BLaER1 (cell line): ENCODE measurements around the gene KIF26B.
"Not testable (repeated sequence)": the region's sequence is repeated elsewhere in the genome, so short reads cannot be mapped to it uniquely, and the experiment has no call there.

Source experiments
- H3K27ac ChIP-seq: shearing (Covaris generic); formaldehyde crosslinking; 2 replicates; pipeline ENCODE4 v1.8.1; 2022
- H3K27me3 ChIP-seq: shearing (Covaris generic); formaldehyde crosslinking; 2 replicates; pipeline ENCODE4 v1.8.1; 2022
- H3K36me3 ChIP-seq: shearing (Covaris generic); formaldehyde crosslinking; 2 replicates; pipeline ENCODE4 v1.8.1; 2022
- H3K4me1 ChIP-seq: shearing (Covaris generic); formaldehyde crosslinking; 2 replicates; pipeline ENCODE4 v1.8.1; 2022
- H3K4me2 ChIP-seq: shearing (Covaris generic); formaldehyde crosslinking; 2 replicates; pipeline ENCODE4 v1.8.1; 2022
- H3K4me3 ChIP-seq: shearing (Covaris generic); formaldehyde crosslinking; 2 replicates; pipeline ENCODE4 v1.8.1; 2022
- H3K9ac ChIP-seq: shearing (Covaris generic); formaldehyde crosslinking; 2 replicates; pipeline ENCODE4 v1.8.1; 2022
- H3K9me3 ChIP-seq: shearing (Covaris generic); formaldehyde crosslinking; 2 replicates; pipeline ENCODE4 v1.8.1; 2022
- H4K20me1 ChIP-seq: shearing (Covaris generic); formaldehyde crosslinking; 2 replicates; pipeline ENCODE4 v1.8.1; 2022
- Cebpa-rat ChIP-seq: shearing (Covaris generic); IDR thresholded peaks from 2 replicates; pipeline ENCODE4 v1.8.1; 2022

KIF26B gene

DNA sequence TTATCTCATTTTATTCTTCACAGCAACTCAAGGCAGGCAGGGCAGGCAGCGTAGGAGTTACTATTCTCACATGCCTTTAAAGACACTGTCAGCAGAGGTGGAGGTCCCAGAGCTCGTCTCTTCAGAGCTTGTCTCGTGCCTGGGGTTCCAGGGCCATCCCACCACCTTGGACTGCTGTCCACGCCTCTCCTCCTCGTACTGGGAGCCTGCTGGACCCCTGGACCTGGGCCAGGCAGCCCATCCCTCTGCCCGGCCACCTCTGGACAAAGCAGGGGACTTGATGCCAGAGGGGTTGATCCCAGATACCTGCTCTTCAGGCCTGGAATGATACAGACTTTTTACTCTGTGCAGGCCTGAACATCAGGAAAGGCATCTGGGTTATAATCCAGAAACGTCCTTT, 546.8 kb downstream of the KIF26B start:
- no peaks in the 10 kb centered on the region for H3K9me3 ChIP-seq
- H3K4me2 ChIP-seq = no peak overlapping the region
- H4K20me1 ChIP-seq = no peaks in the 10 kb centered on the region
- no peaks in the 10 kb centered on the region for H3K36me3 ChIP-seq
- no peak for TF ChIP-seq Cebpa-rat
- H3K27ac ChIP-seq = no peak overlapping the region
- H3K27me3 ChIP-seq = no peaks in the 10 kb centered on the region
- H3K4me1 ChIP-seq = peaks cover 42% of the 10 kb centered on the region
- no peak overlapping the region for H3K4me3 ChIP-seq
- H3K9ac ChIP-seq = no peak overlapping the region

DNA sequence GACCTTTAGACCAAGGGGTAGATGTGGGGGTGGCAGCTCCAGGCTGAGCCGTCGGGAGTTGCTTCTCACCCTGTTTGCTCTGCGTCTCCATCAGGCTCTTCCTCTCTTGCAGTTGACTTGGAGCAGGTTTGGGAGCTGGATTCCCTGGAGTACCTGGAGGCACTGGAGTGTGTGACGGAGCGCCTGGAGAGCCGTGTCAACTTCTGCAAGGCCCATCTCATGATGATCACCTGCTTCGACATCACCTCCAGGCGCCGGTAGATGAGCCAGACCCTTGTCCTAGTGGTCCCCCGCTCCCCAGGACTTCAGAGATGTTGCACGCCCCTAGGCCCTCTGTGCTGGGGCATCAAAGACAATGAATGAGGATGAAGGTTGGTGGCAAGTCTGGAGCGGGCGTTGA, 547.6 kb downstream of the KIF26B start:
- no peak overlapping the region for H3K4me2 ChIP-seq
- no peaks in the 10 kb centered on the region for H3K9me3 ChIP-seq
- H3K27ac ChIP-seq = no peak overlapping the region
- H3K4me3 ChIP-seq = no peak overlapping the region
- no peak overlapping the region for H3K9ac ChIP-seq
- H4K20me1 ChIP-seq = no peaks in the 10 kb centered on the region
- peaks cover 42% of the 10 kb centered on the region for H3K4me1 ChIP-seq
- no peak for TF ChIP-seq Cebpa-rat
- H3K36me3 ChIP-seq = no peaks in the 10 kb centered on the region
- H3K27me3 ChIP-seq = no peaks in the 10 kb centered on the region

DNA sequence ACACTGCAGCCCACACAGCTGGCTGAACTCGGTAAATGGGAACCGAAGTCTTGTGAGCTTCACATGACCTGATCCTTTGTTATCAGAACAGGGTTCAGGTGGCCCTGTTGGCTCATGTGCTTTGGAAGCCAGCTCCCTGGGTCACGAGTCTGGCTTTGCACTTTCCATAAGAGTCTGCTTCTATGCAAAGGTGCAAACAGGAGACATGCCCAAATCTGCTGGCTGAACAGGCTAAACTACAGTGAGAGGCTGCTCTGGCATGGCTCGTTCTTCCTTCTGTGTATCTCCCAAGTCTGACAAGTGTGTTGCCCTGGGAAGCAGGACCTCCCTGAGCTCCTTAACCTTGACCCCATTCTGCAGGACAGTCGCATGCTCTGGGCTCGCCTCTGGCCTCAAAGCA, 549.6 kb downstream of the KIF26B start:
- H3K9ac ChIP-seq = no peak overlapping the region
- peaks cover 29% of the 10 kb centered on the region for H3K4me1 ChIP-seq
- H3K36me3 ChIP-seq = no peaks in the 10 kb centered on the region
- no peak overlapping the region for H3K4me3 ChIP-seq
- peak overlapping the region; percentile 38; the same call in 1 of the 2 replicates for H3K4me2 ChIP-seq
- no peaks in the 10 kb centered on the region for H3K27me3 ChIP-seq
- no peak overlapping the region for H3K27ac ChIP-seq
- H3K9me3 ChIP-seq = no peaks in the 10 kb centered on the region
- no peaks in the 10 kb centered on the region for H4K20me1 ChIP-seq
- TF ChIP-seq Cebpa-rat = no peak

DNA sequence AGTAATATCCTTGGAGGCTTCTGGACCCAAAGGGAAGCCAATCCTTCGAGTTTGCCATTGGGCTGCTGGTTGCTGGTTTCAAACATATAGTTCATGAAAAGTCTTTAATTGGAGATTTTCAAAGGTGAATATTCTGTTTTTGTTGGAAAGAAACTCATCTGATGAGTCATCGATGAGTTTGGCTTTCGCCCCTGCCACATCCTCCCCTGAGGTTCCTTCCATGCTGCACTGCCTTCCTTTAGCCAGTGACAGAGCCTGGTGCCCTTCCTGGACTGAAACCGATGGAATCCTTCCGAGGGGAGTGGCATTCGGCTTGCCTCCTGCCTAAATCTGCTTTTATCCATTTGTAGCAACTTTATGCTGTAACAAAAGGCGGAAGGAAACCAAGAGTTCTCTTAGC, 550.0 kb downstream of the KIF26B start:
- no peak for TF ChIP-seq Cebpa-rat
- H3K36me3 ChIP-seq = no peaks in the 10 kb centered on the region
- no peak overlapping the region for H3K4me3 ChIP-seq
- no peaks in the 10 kb centered on the region for H3K27me3 ChIP-seq
- H3K4me1 ChIP-seq = peaks cover 25% of the 10 kb centered on the region
- no peak overlapping the region for H3K27ac ChIP-seq
- H3K9me3 ChIP-seq = no peaks in the 10 kb centered on the region
- H3K4me2 ChIP-seq = peak overlapping the region; percentile 38
- no peaks in the 10 kb centered on the region for H4K20me1 ChIP-seq
- H3K9ac ChIP-seq = no peak overlapping the region

DNA sequence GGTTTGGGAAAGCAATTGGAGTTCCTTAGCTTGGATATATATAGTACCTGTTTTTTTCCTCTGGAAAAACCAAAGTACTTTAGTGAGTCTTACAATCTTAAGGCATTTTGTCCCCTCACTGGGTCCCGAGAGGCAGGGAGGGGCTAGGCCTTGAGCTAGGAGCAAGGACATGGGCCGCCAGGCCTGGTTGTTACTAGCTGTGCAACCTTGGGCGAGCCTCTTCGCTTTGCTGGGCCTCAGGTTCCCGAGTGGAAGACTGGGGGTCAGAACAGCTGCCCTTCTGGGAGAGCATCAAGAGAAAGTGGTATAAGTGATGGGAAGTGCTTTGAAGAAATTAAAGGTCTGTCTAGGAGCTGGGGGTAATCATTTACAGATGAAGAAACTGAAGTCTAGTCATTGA, 553.2 kb downstream of the KIF26B start:
- no peak overlapping the region for H3K4me2 ChIP-seq
- H3K9me3 ChIP-seq = no peaks in the 10 kb centered on the region
- H3K4me3 ChIP-seq = no peak overlapping the region
- H3K36me3 ChIP-seq = no peaks in the 10 kb centered on the region
- no peak for TF ChIP-seq Cebpa-rat
- peaks cover 16% of the 10 kb centered on the region for H3K4me1 ChIP-seq
- H4K20me1 ChIP-seq = no peaks in the 10 kb centered on the region
- H3K9ac ChIP-seq = no peak overlapping the region
- no peaks in the 10 kb centered on the region for H3K27me3 ChIP-seq
- H3K27ac ChIP-seq = no peak overlapping the region

DNA sequence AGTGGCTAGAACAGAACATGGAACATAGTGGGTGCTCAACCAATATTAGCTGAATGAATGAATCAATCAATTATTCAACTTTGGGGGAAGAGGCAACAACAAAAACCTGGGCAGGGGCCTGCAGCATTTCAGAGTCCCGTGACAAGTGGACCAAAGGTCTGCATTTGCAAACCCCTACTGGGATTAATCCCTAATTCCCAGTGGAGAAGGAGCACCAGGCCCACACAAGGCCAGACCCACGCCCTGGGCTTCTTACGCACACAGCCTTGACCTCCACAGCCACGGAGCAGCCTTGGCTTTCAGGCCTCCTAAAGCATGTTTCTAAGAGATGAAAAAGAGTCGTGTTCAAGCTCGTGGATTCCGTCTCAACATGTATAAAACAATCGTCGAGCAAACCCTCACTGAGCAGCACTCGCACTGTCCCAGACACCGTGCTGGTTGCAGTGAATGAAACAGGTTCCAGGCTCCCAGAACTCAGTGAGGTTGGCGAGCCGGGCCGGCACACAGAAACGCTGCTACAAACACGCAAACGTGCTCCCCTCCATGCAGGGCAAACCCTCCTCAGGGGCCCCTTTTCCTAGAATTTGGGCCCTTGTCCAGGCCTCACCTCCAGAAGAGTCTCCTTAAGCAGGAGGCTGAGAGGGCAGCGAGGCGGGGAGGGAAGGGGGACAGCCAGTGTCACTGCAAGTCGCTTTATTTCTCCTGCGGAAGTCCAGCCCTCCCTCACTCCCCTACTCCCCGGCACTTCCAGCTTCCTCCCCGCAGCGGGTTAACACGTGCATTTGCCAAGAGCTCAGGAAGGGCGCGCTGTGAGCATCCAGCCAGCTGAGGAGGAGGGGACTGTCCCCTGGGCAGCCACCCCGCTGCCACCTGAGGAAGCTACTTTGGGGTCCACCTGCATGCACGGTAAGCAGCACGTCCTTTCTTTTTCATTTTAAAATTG, 556.4 kb downstream of the KIF26B start:
- Histone ChIP-seq H3K9ac (no peak overlapping the region), H4K20me1 (no peaks in the 10 kb centered on the region), H3K27ac (no peak overlapping the region), H3K9me3 (no peaks in the 10 kb centered on the region), H3K4me2 (peak overlapping the region; percentile 21), H3K4me3 (no peak overlapping the region), H3K4me1 (peaks cover 17% of the 10 kb centered on the region), H3K36me3 (no peaks in the 10 kb centered on the region), H3K27me3 (no peaks in the 10 kb centered on the region)
- no peak for TF ChIP-seq Cebpa-rat

DNA sequence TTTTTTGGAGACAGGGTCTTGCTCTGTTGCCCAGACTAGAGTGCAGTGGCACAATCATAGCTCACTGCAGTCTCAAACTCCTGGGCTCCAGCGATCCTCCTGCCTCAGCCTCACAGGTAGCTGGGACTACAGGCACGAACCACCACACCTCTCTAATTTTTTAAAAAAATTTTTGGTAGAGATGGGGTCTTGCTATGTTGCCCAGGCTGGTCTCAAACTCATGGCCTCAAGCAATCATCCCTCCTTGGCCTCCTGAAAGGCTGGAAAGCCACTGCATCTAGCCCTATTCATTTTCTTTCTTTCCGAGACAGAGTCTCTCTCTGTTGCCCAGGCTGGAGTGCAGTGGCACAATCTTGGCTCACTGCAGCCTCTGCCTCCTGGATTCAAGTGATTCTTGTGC, 559.2 kb downstream of the KIF26B start:
- H3K4me1 ChIP-seq = peaks cover 17% of the 10 kb centered on the region
- not testable (repeated sequence) for H3K4me3 ChIP-seq, H3K9me3 ChIP-seq, H3K9ac ChIP-seq, H3K4me2 ChIP-seq, H4K20me1 ChIP-seq, H3K36me3 ChIP-seq, H3K27ac ChIP-seq, H3K27me3 ChIP-seq

DNA sequence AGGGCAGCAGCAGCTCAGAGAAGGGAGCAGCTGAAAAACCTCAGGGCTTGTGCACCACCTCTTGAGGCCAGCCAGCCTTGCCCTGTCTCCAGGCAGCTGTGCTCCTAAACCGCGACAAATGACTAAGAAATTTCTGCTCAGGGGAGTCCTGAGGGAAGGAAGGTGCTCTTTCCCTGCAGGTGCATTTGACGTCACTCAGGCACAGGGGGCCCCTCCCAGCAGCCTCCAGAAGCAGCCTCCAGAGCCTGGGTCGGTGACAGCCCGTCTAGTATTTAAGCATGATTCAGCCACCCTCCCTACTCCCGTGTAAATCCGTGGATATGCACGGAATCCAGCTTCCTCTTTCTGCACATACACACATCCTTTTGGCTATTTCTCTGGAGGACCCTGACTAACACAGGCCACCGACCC, 560.5 kb downstream of the KIF26B start:
- H3K4me3 ChIP-seq = no peak overlapping the region
- peaks cover 17% of the 10 kb centered on the region for H3K4me1 ChIP-seq
- peak overlapping the region; percentile 20; the same call in 1 of the 2 replicates for H3K4me2 ChIP-seq
- H3K27ac ChIP-seq = no peak overlapping the region
- H3K9ac ChIP-seq = no peak overlapping the region
- H4K20me1 ChIP-seq = no peaks in the 10 kb centered on the region
- H3K9me3 ChIP-seq = no peaks in the 10 kb centered on the region
- TF ChIP-seq Cebpa-rat = no peak
- H3K36me3 ChIP-seq = no peaks in the 10 kb centered on the region
- no peaks in the 10 kb centered on the region for H3K27me3 ChIP-seq

DNA sequence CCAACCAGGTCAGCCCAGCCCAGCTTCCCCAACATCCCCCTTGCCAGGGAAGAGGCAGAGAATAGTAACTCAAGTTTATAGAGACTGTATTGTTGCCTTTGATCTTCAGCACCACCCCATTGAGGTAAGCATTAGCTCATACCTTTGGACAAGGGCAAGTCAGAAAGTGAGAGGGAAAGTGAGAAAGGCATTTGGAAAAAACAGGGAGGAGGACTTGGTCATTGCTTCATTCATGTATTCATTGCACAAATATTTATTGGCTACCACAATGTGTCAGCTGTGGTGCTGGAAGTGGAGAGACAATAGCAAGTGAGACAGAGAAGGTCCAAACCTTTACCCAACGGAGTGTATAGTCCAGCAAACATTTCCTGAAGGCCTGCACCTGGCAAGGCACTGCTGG, 561.2 kb downstream of the KIF26B start:
- H3K9ac ChIP-seq = no peak overlapping the region
- H3K9me3 ChIP-seq = no peaks in the 10 kb centered on the region
- no peaks in the 10 kb centered on the region for H3K27me3 ChIP-seq
- no peaks in the 10 kb centered on the region for H4K20me1 ChIP-seq
- no peaks in the 10 kb centered on the region for H3K36me3 ChIP-seq
- no peak overlapping the region for H3K4me2 ChIP-seq
- no peak overlapping the region for H3K4me3 ChIP-seq
- peaks cover 17% of the 10 kb centered on the region for H3K4me1 ChIP-seq
- no peak overlapping the region for H3K27ac ChIP-seq
- TF ChIP-seq Cebpa-rat = no peak

DNA sequence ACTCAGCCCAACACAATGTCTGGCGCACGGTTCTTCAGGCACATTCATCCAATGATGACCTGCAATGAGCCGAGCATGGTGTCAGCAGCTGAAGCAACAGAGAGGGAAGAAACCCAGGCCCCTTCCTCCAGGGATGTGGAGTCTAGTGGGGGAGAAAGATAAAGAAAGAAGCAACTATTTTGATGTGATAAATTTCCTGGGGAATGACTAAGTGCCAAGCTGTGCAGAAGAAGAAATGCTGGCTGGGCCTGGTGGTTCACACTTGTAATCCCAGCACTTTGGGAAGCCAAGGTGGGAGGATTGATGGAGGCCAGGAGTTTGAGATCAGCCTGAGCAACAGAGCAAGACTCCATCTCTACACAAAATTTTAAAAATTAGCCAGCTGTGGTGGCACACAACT, 561.8 kb downstream of the KIF26B start:
- Histone ChIP-seq H3K9me3 (no peaks in the 10 kb centered on the region), H3K4me2 (no peak overlapping the region), H3K4me3 (no peak overlapping the region), H3K27me3 (no peaks in the 10 kb centered on the region), H3K9ac (no peak overlapping the region), H4K20me1 (no peaks in the 10 kb centered on the region), H3K27ac (no peak overlapping the region), H3K36me3 (no peaks in the 10 kb centered on the region), H3K4me1 (peaks cover 12% of the 10 kb centered on the region)
- TF ChIP-seq Cebpa-rat = no peak

DNA sequence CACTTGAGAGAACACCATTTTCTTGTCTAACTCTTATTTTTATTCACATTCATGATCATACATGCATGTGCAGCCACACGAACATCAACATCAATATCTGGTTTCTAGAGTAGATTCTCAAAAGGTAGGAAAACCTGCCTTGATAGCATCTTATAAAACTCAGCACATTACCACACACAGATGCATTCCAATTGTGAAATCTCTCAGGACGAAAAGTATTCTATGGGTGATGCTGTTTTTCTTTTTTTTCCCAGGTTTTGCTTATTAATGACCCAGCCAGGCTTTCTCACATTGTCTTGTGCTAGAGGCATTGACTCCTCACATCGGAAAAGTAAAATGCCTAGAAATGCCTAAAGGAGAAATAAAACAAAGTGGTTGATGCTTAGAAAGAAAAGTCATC, 562.8 kb downstream of the KIF26B start:
- H3K4me1 ChIP-seq = peaks cover 11% of the 10 kb centered on the region
- no peak for TF ChIP-seq Cebpa-rat

More for the DNA sequence above, 562.8 kb downstream of the KIF26B start:
- Histone ChIP-seq H3K36me3 (no peaks in the 10 kb centered on the region), H3K9me3 (no peaks in the 10 kb centered on the region), H3K4me3 (no peak overlapping the region), H3K27ac (no peak overlapping the region), H4K20me1 (no peaks in the 10 kb centered on the region), H3K27me3 (no peaks in the 10 kb centered on the region), H3K9ac (no peak overlapping the region), H3K4me2 (no peak overlapping the region)
